ENCODE results near the gene DCTD. TPM values are rescaled to one million over a fixed set of nuclear protein-coding genes. Genes with fewer than 3 reads are reported as not detected.

DCTD gene
- total and polyA plus RNA-seq, 2 of the 13 experiments (the other 11 are each of a cell fraction or from before 2014, with no cell fraction given), result 85.1 to 95.3 TPM

- TF ChIP-seq SRSF9 (IDR thresholded peaks at IDR 0.05; ENCODE audit: borderline replicate concordance, insufficient read depth, low read depth, low read length, poor library complexity, severe bottlenecking) (no peak), ZNF337 (CRISPR knock-in tag; IDR thresholded peaks at IDR 0.05; ENCODE audit: borderline replicate concordance, low read depth) (no peak)
Observed at GRCh38 chr4:182923366-182923765, 6.2 kb upstream of the DCTD start (continued).

- Histone ChIP-seq H3K36me3 (replicated peaks in 1 of 2; ENCODE audit: control insufficient read depth in 1 of 2, insufficient read depth in 2 of 2, low read length in 2 of 2) (no peaks in the 10 kb centered on the region), H3K79me2 (ENCODE audit: insufficient read depth, low read length) (peaks cover under 1% of the 10 kb centered on the region), H3K4me3 (replicated peaks in 1 of 3; ENCODE audit: insufficient read depth in 1 of 3, low read depth in 2 of 3, low read length in 3 of 3) (peak overlapping the region; percentile 9 to 48 (median 23); a peak in 3 of 6 replicates), H4K20me1 (ENCODE audit: insufficient read depth, low read length) (no peaks in the 10 kb centered on the region), H3K9ac (ENCODE audit: insufficient read depth, low read depth, low read length) (peak overlapping the region; percentile 47), H2AFZ (ENCODE audit: low read length) (peak overlapping the region; percentile 45), H3K27ac (ENCODE audit: extremely low read length, insufficient read depth, low read length) (no peak overlapping the region), H3K4me2 (ENCODE audit: low read depth, low read length) (peak overlapping the region; percentile 77), H3K4me1 (ENCODE audit: insufficient read depth, low read length) (peaks cover 44% of the 10 kb centered on the region), H3K9me3 (ENCODE audit: low read length) (no peaks in the 10 kb centered on the region), H3K27me3 (ENCODE audit: control insufficient read depth in 1 of 2, insufficient read depth in 2 of 2, low read length in 2 of 2) (peaks cover 0 to 3% of the 10 kb centered on the region in 2 experiments; a peak in 1 of 5 replicates)
- ChIA-PET CTCF (ENCODE audit: low intra/inter-chr PET ratio, low total read pairs) (no interaction called here), POLR2A (interaction anchor here (2.5 kb wide), 1 partner anchor 25 kb away, joined by 15 read pairs; no protein-coding TSS in a partner anchor)
- no peak for FAIRE-seq
- DNase-seq (ENCODE audit: low spot score), result no peak
- in situ Hi-C loops (cut with HindIII; ENCODE audit: extremely low pct_ligation_motif_present, low pct_unique_long_range_greater_than_20kb) (loop anchor here (5.0 kb wide), 1 partner anchor 115 kb away; no protein-coding TSS in a partner anchor), intact Hi-C loops (cut with micrococcal nuclease; ENCODE audit: unreplicated experiment) (no loop called here)
- BruUV-seq (replicated peaks), result no TSS peak
- ATAC-seq, result peak; percentile 61
- WGBS (ENCODE audit: low lambda C conversion rate), result 4% methylated on average over 13 of the region's 13 CpGs
- TF ChIP-seq GATAD2A (CRISPR knock-in tag; IDR thresholded peaks at IDR 0.05), result 0 out of 2 replicates have a peak, but pooled peaks have one; percentile 26
- TF ChIP-seq GABPA (IDR thresholded peaks at IDR 0.05; ENCODE audit: low read depth, low read length), result no peak
- TF ChIP-seq GABPA (CRISPR knock-in tag; IDR thresholded peaks at IDR 0.05; ENCODE audit: low read depth), result 0 out of 2 replicates have a peak, but pooled peaks have one; percentile 12
- no peak for TF ChIP-seq ZNF513 (CRISPR knock-in tag; conservative IDR thresholded peaks at IDR 0.05)
- TF ChIP-seq PAXIP1 (CRISPR knock-in tag; conservative IDR thresholded peaks at IDR 0.05), result peak; percentile 44
- TF ChIP-seq AHDC1 (CRISPR knock-in tag; IDR thresholded peaks at IDR 0.05; ENCODE audit: borderline replicate concordance), result peak; percentile 34; the same call in 1 of the 2 replicates
- peak; percentile 91 for TF ChIP-seq ONECUT2 (CRISPR knock-in tag; IDR thresholded peaks at IDR 0.05)
- 0 out of 2 replicates have a peak, but pooled peaks have one; percentile 37 for TF ChIP-seq HDAC1 (CRISPR knock-in tag; IDR thresholded peaks at IDR 0.05)
Observed at GRCh38 chr4:182922501-182923284, 5.5 kb upstream of the DCTD start.

Data from HepG2 (cell line).